ENCODE results near the gene SLC26A8. TPM values are rescaled to one million over a fixed set of nuclear protein-coding genes. Genes with fewer than 3 reads are reported as not detected.

The SLC26A8 gene
- total and polyA plus RNA-seq, 2 experiments from 2014 or later: 0.37 TPM; not detected in 1

DNA sequence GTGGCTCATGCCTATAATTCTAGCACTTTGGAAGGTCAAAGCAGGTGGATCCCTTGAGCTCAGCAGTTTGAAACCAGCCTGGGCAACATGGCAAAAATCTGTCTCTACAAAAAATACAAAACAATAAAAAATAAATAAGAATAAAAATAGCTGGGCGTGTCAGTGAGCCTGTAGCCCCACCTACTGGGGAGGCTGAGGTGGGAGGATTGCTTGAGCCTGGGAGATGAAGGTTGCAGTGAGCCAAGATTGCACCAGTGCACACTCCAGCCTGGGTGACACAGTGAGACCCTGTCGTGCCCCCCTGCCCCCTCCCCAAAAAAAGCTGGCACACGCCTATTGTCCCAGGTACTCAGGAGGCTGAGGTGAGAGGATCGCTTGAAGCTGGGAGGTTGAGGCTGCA is 68.5 kb downstream of the SLC26A8 start:
- Histone ChIP-seq H3K27me3 (no peaks in the 10 kb centered on the region), H3K4me3 (no peak overlapping the region), H3K36me3 (no peaks in the 10 kb centered on the region), H3K9me3 (ENCODE audit: low read depth) (no peaks in the 10 kb centered on the region), H3K4me1 (ENCODE audit: low read depth) (no peaks in the 10 kb centered on the region), H3K27ac (no peak overlapping the region)
- no peak for DNase-seq (ENCODE audit: low read depth in 1 of 2, low spot score in 1 of 2)
- TF ChIP-seq, protein P1, sequence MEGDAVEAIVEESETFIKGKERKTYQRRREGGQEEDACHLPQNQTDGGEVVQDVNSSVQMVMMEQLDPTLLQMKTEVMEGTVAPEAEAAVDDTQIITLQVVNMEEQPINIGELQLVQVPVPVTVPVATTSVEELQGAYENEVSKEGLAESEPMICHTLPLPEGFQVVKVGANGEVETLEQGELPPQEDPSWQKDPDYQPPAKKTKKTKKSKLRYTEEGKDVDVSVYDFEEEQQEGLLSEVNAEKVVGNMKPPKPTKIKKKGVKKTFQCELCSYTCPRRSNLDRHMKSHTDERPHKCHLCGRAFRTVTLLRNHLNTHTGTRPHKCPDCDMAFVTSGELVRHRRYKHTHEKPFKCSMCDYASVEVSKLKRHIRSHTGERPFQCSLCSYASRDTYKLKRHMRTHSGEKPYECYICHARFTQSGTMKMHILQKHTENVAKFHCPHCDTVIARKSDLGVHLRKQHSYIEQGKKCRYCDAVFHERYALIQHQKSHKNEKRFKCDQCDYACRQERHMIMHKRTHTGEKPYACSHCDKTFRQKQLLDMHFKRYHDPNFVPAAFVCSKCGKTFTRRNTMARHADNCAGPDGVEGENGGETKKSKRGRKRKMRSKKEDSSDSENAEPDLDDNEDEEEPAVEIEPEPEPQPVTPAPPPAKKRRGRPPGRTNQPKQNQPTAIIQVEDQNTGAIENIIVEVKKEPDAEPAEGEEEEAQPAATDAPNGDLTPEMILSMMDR (IDR thresholded peaks at IDR 0.05; ENCODE audit: low read depth, low read length): peak; percentile 12

DNA sequence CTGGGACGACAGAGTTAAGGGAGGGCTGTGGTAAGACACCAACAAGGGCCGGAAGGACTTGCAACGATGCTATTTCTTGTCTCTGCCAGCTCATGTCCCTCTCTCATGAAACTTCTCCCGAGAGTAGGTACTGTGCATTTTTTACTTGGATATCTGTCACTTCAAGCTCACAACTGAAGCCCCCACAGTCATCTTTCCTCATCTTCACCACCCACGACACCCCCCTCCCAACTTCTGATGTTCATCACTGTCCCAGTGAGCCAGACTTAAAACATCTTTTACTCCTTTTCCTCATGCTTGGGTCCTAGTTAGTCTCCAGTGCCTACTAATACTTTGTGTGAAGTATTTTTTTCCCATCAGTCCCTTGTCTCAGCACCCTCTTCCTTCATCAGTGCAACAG is 68.9 kb downstream of the SLC26A8 start:
- no peak for DNase-seq (ENCODE audit: low read depth in 1 of 2, low spot score in 1 of 2)
- H3K36me3 ChIP-seq: no peaks in the 10 kb centered on the region
- TF ChIP-seq, protein P1 (IDR thresholded peaks at IDR 0.05; ENCODE audit: low read depth, low read length): no peak
- H3K9me3 ChIP-seq (ENCODE audit: low read depth): no peaks in the 10 kb centered on the region
- no peak overlapping the region for H3K4me3 ChIP-seq
- H3K4me1 ChIP-seq (ENCODE audit: low read depth): no peaks in the 10 kb centered on the region
- no peak overlapping the region for H3K27ac ChIP-seq
- no peaks in the 10 kb centered on the region for H3K27me3 ChIP-seq

DNA sequence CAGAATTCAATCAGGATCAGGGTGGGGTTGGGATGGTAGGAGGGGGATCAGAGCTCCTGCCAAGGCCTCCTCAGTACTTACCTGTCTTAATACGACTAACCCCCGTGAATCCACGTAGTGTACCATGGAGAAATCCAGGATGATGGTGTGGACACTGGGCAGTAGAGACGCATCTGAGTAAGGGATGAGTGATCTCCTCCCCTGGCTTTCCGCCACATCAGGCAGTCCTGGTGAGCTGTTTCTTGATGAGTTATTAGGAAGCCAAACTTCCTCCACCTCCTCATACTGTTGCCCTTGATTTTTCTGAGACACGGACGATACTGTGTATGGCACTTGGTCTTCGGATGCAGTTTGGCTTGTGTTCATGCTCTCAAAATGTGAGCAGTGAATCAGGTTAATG is 69.4 kb downstream of the SLC26A8 start:
- H3K36me3 ChIP-seq: no peaks in the 10 kb centered on the region
- no peak for DNase-seq (ENCODE audit: low read depth in 1 of 2, low spot score in 1 of 2)
- no peak overlapping the region for H3K27ac ChIP-seq

DNA sequence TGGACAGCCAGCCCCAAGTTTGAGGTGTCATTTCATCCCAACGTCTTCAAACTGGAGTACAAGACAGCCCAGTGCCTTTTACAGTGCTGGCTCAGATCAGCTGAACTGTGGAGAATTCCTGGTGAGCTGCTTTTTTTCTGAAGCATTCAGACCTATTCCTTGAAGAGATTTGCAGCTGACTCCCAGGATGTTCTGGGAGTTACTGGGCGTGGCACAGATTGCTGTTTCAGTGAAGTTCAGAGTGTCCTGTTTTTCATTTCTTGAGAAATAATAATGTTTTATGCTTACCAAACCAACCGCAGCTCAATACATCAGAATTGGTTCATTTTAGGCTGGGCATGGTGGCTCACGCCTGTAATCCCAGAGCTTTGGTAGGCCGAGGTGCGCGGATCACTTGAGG is 70.1 kb downstream of the SLC26A8 start:
- Histone ChIP-seq H3K27me3 (no peaks in the 10 kb centered on the region), H3K4me1 (ENCODE audit: low read depth) (no peaks in the 10 kb centered on the region), H3K9me3 (ENCODE audit: low read depth) (no peaks in the 10 kb centered on the region), H3K27ac (no peak overlapping the region), H3K36me3 (no peaks in the 10 kb centered on the region), H3K4me3 (no peak overlapping the region)
- DNase-seq (ENCODE audit: low read depth in 1 of 2, low spot score in 1 of 2): no peak
- TF ChIP-seq, protein P1 (IDR thresholded peaks at IDR 0.05; ENCODE audit: low read depth, low read length): no peak

More for the DNA sequence above, 69.4 kb downstream of the SLC26A8 start:
- Histone ChIP-seq H3K27me3 (no peaks in the 10 kb centered on the region), H3K4me3 (no peak overlapping the region), H3K9me3 (ENCODE audit: low read depth) (no peaks in the 10 kb centered on the region), H3K4me1 (ENCODE audit: low read depth) (no peaks in the 10 kb centered on the region)
- TF ChIP-seq, protein P1 (IDR thresholded peaks at IDR 0.05; ENCODE audit: low read depth, low read length): no peak

DNA sequence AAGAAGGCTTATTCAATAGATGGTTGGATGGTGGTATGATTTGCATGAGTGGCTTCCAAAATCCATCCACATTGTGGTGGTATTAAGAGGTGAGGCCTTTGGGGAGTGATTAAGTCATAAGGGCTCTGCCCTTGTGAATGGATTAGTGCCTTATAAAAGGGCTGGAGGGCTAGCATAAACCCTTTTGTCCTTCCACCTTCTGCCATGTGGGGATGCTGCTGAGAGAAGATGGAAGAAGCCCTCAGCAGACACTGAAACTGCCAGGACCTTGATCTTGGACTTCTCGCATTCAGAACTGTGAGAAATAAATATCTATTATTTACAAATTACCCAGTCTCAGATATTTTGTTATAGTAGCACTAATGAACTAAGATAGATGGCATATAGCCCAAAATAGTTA is 75.7 kb downstream of the SLC26A8 start:
- H3K4me1 ChIP-seq (ENCODE audit: low read depth): no peaks in the 10 kb centered on the region
- DNase-seq (ENCODE audit: low read depth in 1 of 2, low spot score in 1 of 2): peak in 1 of 2 donors; percentile 49
- TF ChIP-seq, protein P1 (IDR thresholded peaks at IDR 0.05; ENCODE audit: low read depth, low read length): peak; percentile 53

DNA sequence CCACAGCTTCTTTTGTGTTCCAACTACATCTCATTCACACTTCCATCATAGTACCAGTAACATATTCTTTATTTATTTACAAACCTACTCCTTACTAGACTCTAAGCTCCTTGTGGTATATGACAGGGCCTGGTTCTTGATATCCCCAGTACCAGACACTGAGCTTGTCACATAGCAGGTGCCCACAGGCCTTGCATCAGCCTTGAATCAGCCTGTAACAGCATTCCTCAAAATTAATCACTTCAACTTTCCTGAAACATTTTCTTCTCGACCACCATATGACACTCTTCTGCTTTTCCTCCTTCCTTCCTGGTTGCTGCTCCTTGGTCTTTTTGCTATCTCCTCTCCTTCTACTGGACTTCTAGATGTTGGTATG is 78.8 kb downstream of the SLC26A8 start:
- Histone ChIP-seq H3K27ac (no peak overlapping the region), H3K4me1 (ENCODE audit: low read depth) (no peaks in the 10 kb centered on the region), H3K9me3 (ENCODE audit: low read depth) (no peaks in the 10 kb centered on the region), H3K36me3 (no peaks in the 10 kb centered on the region), H3K4me3 (no peak overlapping the region), H3K27me3 (no peaks in the 10 kb centered on the region)
- TF ChIP-seq, protein P1 (IDR thresholded peaks at IDR 0.05; ENCODE audit: low read depth, low read length): no peak
- DNase-seq (ENCODE audit: low read depth in 1 of 2, low spot score in 1 of 2): no peak

More for the DNA sequence above, 75.7 kb downstream of the SLC26A8 start:
- no peak overlapping the region for H3K27ac ChIP-seq
- H3K36me3 ChIP-seq: no peaks in the 10 kb centered on the region
- no peak overlapping the region for H3K4me3 ChIP-seq
- no peaks in the 10 kb centered on the region for H3K9me3 ChIP-seq (ENCODE audit: low read depth)
- no peaks in the 10 kb centered on the region for H3K27me3 ChIP-seq
